HG03469 (cell line): Measurements from ENCODE around the gene SYN1.

ENCODE experiments used
- ATAC-seq: cut with Tn5 transposase; IDR thresholded peaks from one replicate; pipeline ENCODE4 v1.9.1; 2021; ENCODE audit warnings: mild to moderate bottlenecking, moderate library complexity, moderate number of reproducible peaks; ENCODE audit not compliant: unreplicated experiment

Gene SYN1

GRCh38 chrX:47540754-47541538, 78.7 kb downstream of the SYN1 start:
- ATAC-seq = no peak

GRCh38 chrX:47539860-47540259, 79.8 kb downstream of the SYN1 start:
- no peak for ATAC-seq

GRCh38 chrX:47530049-47530448, 89.6 kb downstream of the SYN1 start:
- no peak for ATAC-seq

GRCh38 chrX:47529548-47529947, 90.1 kb downstream of the SYN1 start:
- no peak for ATAC-seq

GRCh38 chrX:47523713-47524166, 95.9 kb downstream of the SYN1 start:
- no peak for ATAC-seq

GRCh38 chrX:47523297-47523696, 96.4 kb downstream of the SYN1 start:
- ATAC-seq = no peak
